H9 (cell line): ENCODE measurements around the gene MYO5B. TPM values are rescaled to one million over a fixed set of nuclear protein-coding genes. Genes with fewer than 3 reads are reported as not detected.

Experiments
- DNase-seq: peaks from one replicate; pipeline ENCODE4 v3.0.0-alpha.2; 2017
- H2AFZ ChIP-seq: one replicate; pipeline ENCODE4 v1.6.1; 2013; ENCODE audit warnings: mild to moderate bottlenecking, low read length, control low read depth, moderate library complexity
- H2AK5ac ChIP-seq: 2 replicates; pipeline ENCODE4 v1.6.1; 2013; ENCODE audit warnings: low read length, control low read depth, mixed read lengths; ENCODE audit not compliant: insufficient read length
- H2BK120ac ChIP-seq: one replicate; pipeline ENCODE4 v1.6.1; 2013; ENCODE audit warnings: low read depth, mild to moderate bottlenecking, low read length, control low read depth, inconsistent platforms; ENCODE audit not compliant: poor library complexity, severe bottlenecking
- H2BK12ac ChIP-seq: 2 replicates; pipeline ENCODE4 v1.6.1; 2013; ENCODE audit warnings: low read length, control low read depth, mixed read lengths, low read depth; ENCODE audit not compliant: insufficient read length
- H2BK15ac ChIP-seq: 2 replicates; pipeline ENCODE4 v1.6.1; 2013; ENCODE audit warnings: low read depth, low read length, control low read depth
- H2BK20ac ChIP-seq: one replicate; pipeline ENCODE4 v1.6.1; 2013; ENCODE audit warnings: low read depth, mild to moderate bottlenecking, low read length, control low read depth, inconsistent platforms; ENCODE audit not compliant: poor library complexity, severe bottlenecking
- H2BK5ac ChIP-seq: 2 replicates; pipeline ENCODE4 v1.6.1; 2013; ENCODE audit warnings: low read length, control low read depth, mixed read lengths; ENCODE audit not compliant: insufficient read length
- H3K14ac ChIP-seq: 2 replicates; pipeline ENCODE4 v1.6.1; 2013; ENCODE audit warnings: low read length, control low read depth; ENCODE audit not compliant: insufficient read depth
- H3K18ac ChIP-seq: 2 replicates; pipeline ENCODE4 v1.6.1; 2013; ENCODE audit warnings: low read depth, mild to moderate bottlenecking, mixed read lengths, low read length, control low read depth; ENCODE audit not compliant: insufficient read length
- H3K23ac ChIP-seq: 2 replicates; pipeline ENCODE4 v1.6.1; 2013; ENCODE audit warnings: low read length, control low read depth, mixed read lengths, low read depth; ENCODE audit not compliant: insufficient read length
- H3K23me2 ChIP-seq: 2 replicates; pipeline ENCODE4 v1.6.1; 2013; ENCODE audit warnings: low read depth, mild to moderate bottlenecking, mixed read lengths, low read length, control low read depth; ENCODE audit not compliant: insufficient read length, poor library complexity, severe bottlenecking
- H3K27ac ChIP-seq: 2 replicates; pipeline ENCODE4 v1.5.1; 2013; ENCODE audit warnings: low read length, control low read depth, mixed read lengths, low read depth; ENCODE audit not compliant: insufficient read length
- H3K27me3 ChIP-seq: 2 replicates; pipeline ENCODE4 v1.6.1; 2013; ENCODE audit warnings: low read length, control low read depth, inconsistent platforms; ENCODE audit not compliant: insufficient read depth
- H3K4ac ChIP-seq: 2 replicates; pipeline ENCODE4 v1.6.1; 2013; ENCODE audit warnings: low read depth, mild to moderate bottlenecking, control low read depth, inconsistent platforms, low read length, moderate library complexity
- H3K4me1 ChIP-seq: 2 replicates; pipeline ENCODE4 v1.6.1; 2013; ENCODE audit warnings: low read length, control low read depth, inconsistent platforms; ENCODE audit not compliant: insufficient read depth
- H3K4me2 ChIP-seq: 2 replicates; pipeline ENCODE4 v1.6.1; 2013; ENCODE audit warnings: low read length, control low read depth, mixed read lengths; ENCODE audit not compliant: insufficient read length, insufficient read depth
- H3K56ac ChIP-seq: 2 replicates; pipeline ENCODE4 v1.6.1; 2013; ENCODE audit warnings: low read depth, mild to moderate bottlenecking, mixed read lengths, low read length, control low read depth; ENCODE audit not compliant: insufficient read length
- H3K79me1 ChIP-seq: 2 replicates; pipeline ENCODE4 v1.6.1; 2013; ENCODE audit warnings: low read depth, mild to moderate bottlenecking, moderate library complexity, low read length, control low read depth, inconsistent platforms; ENCODE audit not compliant: insufficient read depth, poor library complexity, severe bottlenecking
- H3K79me2 ChIP-seq: 2 replicates; pipeline ENCODE4 v1.6.1; 2013; ENCODE audit warnings: low read length, control low read depth, inconsistent platforms; ENCODE audit not compliant: insufficient read depth
- H3K9ac ChIP-seq: 2 replicates; pipeline ENCODE4 v1.6.1; 2013; ENCODE audit warnings: low read length, control low read depth, mixed read lengths; ENCODE audit not compliant: insufficient read length; ENCODE audit errors: extremely low read depth
- H3K9me3 ChIP-seq: one replicate; pipeline ENCODE4 v1.6.1; 2013; ENCODE audit warnings: low read depth, low read length, inconsistent platforms; ENCODE audit not compliant: control insufficient read depth
- H3T11ph ChIP-seq: one replicate; pipeline ENCODE4 v1.6.1; 2013; ENCODE audit warnings: mild to moderate bottlenecking, low read length, control low read depth, inconsistent platforms
- H4K20me1 ChIP-seq: one replicate; pipeline ENCODE4 v1.6.1; 2013; ENCODE audit not compliant: control insufficient read depth, insufficient read length, insufficient read depth
- H4K5ac ChIP-seq: 2 replicates; pipeline ENCODE4 v1.6.1; 2013; ENCODE audit warnings: low read depth, mild to moderate bottlenecking, mixed read lengths, low read length, control low read depth; ENCODE audit not compliant: insufficient read length
- H4K8ac ChIP-seq: replicated peaks from 2 replicates; pipeline ENCODE4 v1.6.1; 2013; ENCODE audit warnings: low read length, control low read depth, mixed read lengths, low read depth; ENCODE audit not compliant: insufficient read length
- H4K91ac ChIP-seq: 2 replicates; pipeline ENCODE4 v1.6.1; 2013; ENCODE audit warnings: low read depth, mild to moderate bottlenecking, moderate library complexity, mixed read lengths, low read length, control low read depth; ENCODE audit not compliant: insufficient read length
- H3K27ac Mint-ChIP-seq, 3 experiments: 2 replicates in 2 of 3; 3 replicates in 1 of 3; pipeline ENCODE4 v1.8.0; 2020 to 2021; ENCODE audit warnings: mixed read lengths in 3 of 3, mild to moderate bottlenecking in 1 of 3, moderate library complexity in 1 of 3
- H3K27me3 Mint-ChIP-seq: 2 replicates; pipeline ENCODE4 v1.8.0; 2021; ENCODE audit warnings: low read depth, mild to moderate bottlenecking, moderate library complexity, mixed read lengths
- H3K36me3 Mint-ChIP-seq, 3 experiments: 2 replicates in 2 of 3; 3 replicates in 1 of 3; pipeline ENCODE4 v1.8.0; 2020 to 2021; ENCODE audit warnings: low read depth in 3 of 3, mixed read lengths in 3 of 3; ENCODE audit not compliant: insufficient read depth in 1 of 3
- H3K4me1 Mint-ChIP-seq, 2 experiments: 2 replicates each; pipeline ENCODE4 v1.8.0; 2020; ENCODE audit warnings: mixed read lengths in 2 of 2
- H3K4me3 Mint-ChIP-seq, 2 experiments: 2 replicates in 1 of 2; 3 replicates in 1 of 2; pipeline ENCODE4 v1.8.0; 2020 to 2021; ENCODE audit warnings: mild to moderate bottlenecking in 2 of 2, mixed read lengths in 2 of 2, moderate library complexity in 1 of 2
- H3K9me3 Mint-ChIP-seq, 2 experiments: 2 replicates in 1 of 2; 3 replicates in 1 of 2; pipeline ENCODE4 v1.8.0; 2020; ENCODE audit warnings: mild to moderate bottlenecking in 2 of 2, mixed read lengths in 2 of 2, moderate library complexity in 1 of 2
- WGBS: extraction: QIAGEN DNeasy Blood & Tissue Kit; methylation state at CpG from one replicate; pipeline ENCODE4 v1.1.7; 2013; ENCODE audit warnings: missing lambda C conversion rate, low lambda C conversion rate, mixed read lengths; ENCODE audit not compliant: insufficient read length; ENCODE audit errors: extremely low coverage; 5-methylcytosine and 5-hydroxymethylcytosine counted together
- total RNA-seq: library from RNA; stranded (reverse); gene quantifications from 2 replicates; pipeline ENCODE4 v1.2.1, GENCODE V29; 2021
- TF ChIP-seq, protein P1 (sequence below): fragments of 200-600 bp; sonication (generic); conservative IDR thresholded peaks from 3 replicates; pipeline ENCODE4 v1.8.0; 2021; ENCODE audit warnings: antibody characterized with exemption, mild to moderate bottlenecking

MYO5B gene
- total RNA-seq, 1 experiment from 2014 or later = 9.3 TPM

DNA sequence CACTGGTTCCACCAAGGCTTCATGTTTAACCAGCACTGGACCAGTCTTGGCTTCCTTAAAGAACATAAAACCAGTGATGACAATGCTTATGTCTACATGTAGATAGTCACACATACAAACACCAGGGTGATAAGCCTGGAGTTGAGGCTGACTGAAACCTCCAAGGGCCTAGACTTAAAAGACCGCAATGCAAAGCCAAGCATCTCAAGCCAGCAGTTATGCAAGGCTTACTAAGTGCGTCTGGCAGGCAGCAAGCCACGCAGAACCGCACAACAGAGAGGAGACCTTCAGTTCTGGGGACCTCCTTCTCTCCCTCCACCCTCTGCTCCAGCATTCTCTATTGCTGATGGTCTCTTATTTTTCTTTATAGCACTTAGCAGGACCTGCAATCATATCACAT is 318.4 kb downstream of the MYO5B start:
- no peak overlapping the region for H3K14ac ChIP-seq
- no peak overlapping the region for H3K23ac ChIP-seq
- H4K20me1 ChIP-seq = no peaks in the 10 kb centered on the region
- peaks cover 5 to 6% of the 10 kb centered on the region in 2 experiments for H3K4me1 Mint-ChIP-seq
- no peak overlapping the region for H2BK5ac ChIP-seq
- no peaks in the 10 kb centered on the region for H3K79me1 ChIP-seq
- no peaks in the 10 kb centered on the region for H3K23me2 ChIP-seq
- no peaks in the 10 kb centered on the region for H3K9me3 ChIP-seq
- no peaks in the 10 kb centered on the region for H3K36me3 Mint-ChIP-seq
- no peak overlapping the region for H3K4me3 Mint-ChIP-seq
- no CpG with 5 or more reads among the region's 4 CpGs for whole genome bisulfite sequencing
- no peak for DNase-seq
- no peaks in the 10 kb centered on the region for H3K27me3 ChIP-seq
- H3K9me3 Mint-ChIP-seq = no peaks in the 10 kb centered on the region; a peak in 1 of 5 replicates
- no peak overlapping the region for H3K4me2 ChIP-seq
- H2BK12ac ChIP-seq = no peak overlapping the region
- TF ChIP-seq, protein P1, sequence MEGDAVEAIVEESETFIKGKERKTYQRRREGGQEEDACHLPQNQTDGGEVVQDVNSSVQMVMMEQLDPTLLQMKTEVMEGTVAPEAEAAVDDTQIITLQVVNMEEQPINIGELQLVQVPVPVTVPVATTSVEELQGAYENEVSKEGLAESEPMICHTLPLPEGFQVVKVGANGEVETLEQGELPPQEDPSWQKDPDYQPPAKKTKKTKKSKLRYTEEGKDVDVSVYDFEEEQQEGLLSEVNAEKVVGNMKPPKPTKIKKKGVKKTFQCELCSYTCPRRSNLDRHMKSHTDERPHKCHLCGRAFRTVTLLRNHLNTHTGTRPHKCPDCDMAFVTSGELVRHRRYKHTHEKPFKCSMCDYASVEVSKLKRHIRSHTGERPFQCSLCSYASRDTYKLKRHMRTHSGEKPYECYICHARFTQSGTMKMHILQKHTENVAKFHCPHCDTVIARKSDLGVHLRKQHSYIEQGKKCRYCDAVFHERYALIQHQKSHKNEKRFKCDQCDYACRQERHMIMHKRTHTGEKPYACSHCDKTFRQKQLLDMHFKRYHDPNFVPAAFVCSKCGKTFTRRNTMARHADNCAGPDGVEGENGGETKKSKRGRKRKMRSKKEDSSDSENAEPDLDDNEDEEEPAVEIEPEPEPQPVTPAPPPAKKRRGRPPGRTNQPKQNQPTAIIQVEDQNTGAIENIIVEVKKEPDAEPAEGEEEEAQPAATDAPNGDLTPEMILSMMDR = no peak
- H4K5ac ChIP-seq = no peak overlapping the region
- no peak overlapping the region for H3K27ac ChIP-seq
- no peak overlapping the region for H2AFZ ChIP-seq
- H2BK120ac ChIP-seq = no peak overlapping the region
- H3K4me1 ChIP-seq = no peaks in the 10 kb centered on the region
- no peak overlapping the region for H3K56ac ChIP-seq
- no peak overlapping the region for H4K91ac ChIP-seq
- H3K27me3 Mint-ChIP-seq = no peaks in the 10 kb centered on the region; the same call in 1 of the 2 replicates
- no peak overlapping the region for H2AK5ac ChIP-seq
- no peaks in the 10 kb centered on the region for H3K79me2 ChIP-seq
- no peak overlapping the region for H4K8ac ChIP-seq
- no peak overlapping the region for H3K4ac ChIP-seq
- no peak overlapping the region for H3T11ph ChIP-seq
- no peak overlapping the region for H3K18ac ChIP-seq
- peak overlapping the region in 1 of 3 experiments; percentile 48; a peak in 1 of 7 replicates for H3K27ac Mint-ChIP-seq
- no peak overlapping the region for H3K9ac ChIP-seq
- H2BK20ac ChIP-seq = no peak overlapping the region
- H2BK15ac ChIP-seq = no peak overlapping the region
